H1 (cell line): Measurements from ENCODE around the gene PRPF31. TPM values are rescaled to one million over a fixed set of nuclear protein-coding genes. Genes with fewer than 3 reads are reported as not detected.

ENCODE experiments used
- ASH2L ChIP-seq: fragments of 200-600, 300-600 bp; sonication (generic); IDR thresholded peaks from one replicate; pipeline ENCODE4 v1.7.1; 2017; ENCODE audit warnings: low read length
- CHD1 ChIP-seq: IDR thresholded peaks from 2 replicates; pipeline ENCODE4 v1.6.1; 2012; ENCODE audit warnings: low read depth, low read length, improper control_type of control experiment
- EGR1 ChIP-seq: IDR thresholded peaks from 2 replicates; pipeline ENCODE4 v1.6.1; 2011; ENCODE audit warnings: low read depth, low read length, borderline replicate concordance
- EZH2 ChIP-seq: fragments of 200-600 bp; sonication (generic); IDR thresholded peaks from 2 replicates; pipeline ENCODE4 v1.7.1; 2012; ENCODE audit warnings: low read depth, mild to moderate bottlenecking, moderate library complexity, low read length, inconsistent platforms; ENCODE audit not compliant: severe bottlenecking
- GTF2F1 ChIP-seq: IDR thresholded peaks from 2 replicates; pipeline ENCODE4 v1.6.1; 2012; ENCODE audit warnings: low read depth, low read length, improper control_type of control experiment, borderline replicate concordance
- KDM4A ChIP-seq: IDR thresholded peaks from one replicate; pipeline ENCODE4 v1.7.1; 2012; ENCODE audit warnings: low read depth, mild to moderate bottlenecking, moderate library complexity, low read length, inconsistent platforms; ENCODE audit not compliant: severe bottlenecking
- NANOG ChIP-seq: IDR thresholded peaks from 2 replicates; pipeline ENCODE4 v1.6.1; 2011; ENCODE audit warnings: low read length, low read depth, mild to moderate bottlenecking, inconsistent platforms; ENCODE audit not compliant: insufficient read depth, poor library complexity, severe bottlenecking
- PHF8 ChIP-seq: fragments of 200-600 bp; sonication (generic); conservative IDR thresholded peaks from 2 replicates; pipeline ENCODE4 v1.7.1; 2012; ENCODE audit warnings: low read depth, mild to moderate bottlenecking, inconsistent platforms, low read length, moderate library complexity
- RBBP5 ChIP-seq: IDR thresholded peaks from 2 replicates; pipeline ENCODE4 v1.7.1; 2012; ENCODE audit warnings: low read depth, mild to moderate bottlenecking, inconsistent platforms, low read length, moderate library complexity, borderline replicate concordance
- RXRA ChIP-seq: IDR thresholded peaks from 2 replicates; pipeline ENCODE4 v1.6.1; 2011; ENCODE audit warnings: low read depth, mild to moderate bottlenecking, low read length, moderate library complexity; ENCODE audit not compliant: insufficient read depth
- SAP30 ChIP-seq: fragments of 300-600 bp; sonication (generic); IDR thresholded peaks from 2 replicates; pipeline ENCODE4 v1.7.1; 2012; ENCODE audit warnings: low read length, moderate library complexity, mild to moderate bottlenecking, inconsistent platforms; ENCODE audit not compliant: insufficient read depth, insufficient replicate concordance
- SIN3A ChIP-seq, 2 experiments: IDR thresholded peaks in 1 of 2; conservative IDR thresholded peaks in 1 of 2; 2 replicates each; pipeline ENCODE4 v1.6.1; 2011 to 2012; ENCODE audit warnings: low read length in 2 of 2, improper control_type of control experiment in 1 of 2, low read depth in 1 of 2, mild to moderate bottlenecking in 1 of 2
- SIRT6 ChIP-seq: IDR thresholded peaks from one replicate; pipeline ENCODE4 v1.7.1; 2012; ENCODE audit warnings: low read length, inconsistent platforms
- SP4 ChIP-seq: IDR thresholded peaks from 2 replicates; pipeline ENCODE4 v1.6.1; 2012; ENCODE audit warnings: low read length, inconsistent platforms
- SRF ChIP-seq: IDR thresholded peaks from 2 replicates; pipeline ENCODE4 v1.6.1; 2011; ENCODE audit warnings: mild to moderate bottlenecking, low read depth, low read length, moderate library complexity
- SUZ12 ChIP-seq: fragments of 200-600 bp; sonication (generic); IDR thresholded peaks from 2 replicates; pipeline ENCODE4 v1.6.1; 2012; ENCODE audit warnings: mild to moderate bottlenecking, inconsistent platforms, low read length, moderate library complexity, mixed read lengths
- TAF7 ChIP-seq: optimal IDR thresholded peaks from 2 replicates; pipeline ENCODE3; 2011; ENCODE audit warnings: low read depth, mild to moderate bottlenecking, inconsistent platforms, low read length, moderate library complexity, borderline replicate concordance
- TEAD4 ChIP-seq: IDR thresholded peaks from 2 replicates; pipeline ENCODE4 v1.6.1; 2012; ENCODE audit warnings: low read depth, low read length, inconsistent platforms, mixed read lengths
- polyA plus RNA-seq, 7 experiments: library from polyadenylated mRNA; depleted of rRNA in 3 of 7; stranded (reverse) in 5 of 7; unstranded in 2 of 7; fragments of >200 nt in 5 of 7; fragments of 200-250 nt in 2 of 7; gene quantifications; 1 replicate in 5 of 7; 2 replicates in 1 of 7; 4 replicates in 1 of 7; pipeline versions ENCODE4 v1.2.1 to v1.2.3, GENCODE V29; 2011 to 2013; ENCODE audit warnings: missing spikeins in 2 of 7, mixed read lengths in 2 of 7
- total RNA-seq: library from RNA; stranded (reverse); fragmentation: NEBNext Ultra II Directional; extraction: Animal tissue kit (Norgen Biotek cat#: 25700); gene quantifications from 2 replicates; pipeline ENCODE4 v1.2.1, GENCODE V29; 2021
- TF ChIP-seq, protein P1 (sequence below): IDR thresholded peaks from 2 replicates; pipeline ENCODE4 v1.6.1; 2012; ENCODE audit warnings: low read length, inconsistent platforms
- TF ChIP-seq, protein P2 (sequence below): IDR thresholded peaks from 2 replicates; pipeline ENCODE4 v1.6.1; 2011; ENCODE audit warnings: low read depth, mild to moderate bottlenecking, low read length; ENCODE audit not compliant: insufficient read depth

The PRPF31 gene
- total and polyA plus RNA-seq, 2 of the 8 experiments (the other 6 are each of a cell fraction or from before 2014, with no cell fraction given) = 51.1 to 97.4 TPM

DNA sequence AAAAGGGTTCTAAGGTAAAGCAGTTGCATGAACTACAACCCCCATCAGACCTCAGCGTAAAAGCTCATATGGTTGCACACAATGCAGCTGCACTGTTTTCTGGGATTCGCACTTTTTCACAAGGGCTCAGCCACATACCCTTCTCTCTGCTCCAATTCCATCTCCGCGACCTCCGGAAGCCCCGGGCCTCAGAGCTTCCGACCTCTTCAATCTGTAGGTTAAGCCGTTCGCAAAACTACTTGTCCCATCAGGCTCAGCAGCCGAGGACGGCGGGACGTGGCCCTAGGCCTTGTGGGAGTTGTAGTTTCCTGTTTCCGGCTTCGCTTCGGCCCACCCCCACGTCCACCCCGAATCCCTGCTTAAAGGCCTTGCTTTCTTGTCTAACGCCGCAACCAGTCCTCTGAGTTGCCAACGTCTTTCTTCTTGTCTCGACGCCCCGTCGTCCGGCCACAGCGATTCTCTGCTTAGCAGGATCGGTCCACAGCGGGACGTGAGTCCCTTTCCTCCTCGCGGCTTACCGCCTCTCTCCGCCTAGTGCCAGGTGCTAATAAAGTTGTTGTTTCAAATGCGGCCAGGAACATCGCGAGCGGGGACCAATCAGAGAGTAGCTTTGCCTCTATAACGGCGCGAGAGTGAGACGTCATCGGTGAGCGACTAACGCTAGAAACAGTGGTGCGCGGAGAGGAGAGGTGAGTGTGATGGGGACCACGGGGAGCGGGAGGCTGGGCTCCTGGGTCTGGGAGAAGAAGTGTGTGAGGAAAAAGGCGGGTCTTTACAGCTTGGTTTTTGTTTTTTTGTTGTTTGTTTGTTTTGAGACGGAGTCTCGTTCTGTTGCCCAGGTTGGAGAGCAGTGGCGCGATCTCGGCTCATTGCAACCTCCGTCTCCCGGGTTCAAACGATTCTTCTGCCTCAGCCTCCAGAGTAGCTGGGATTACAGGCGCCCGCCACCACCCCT lies at the start of gene PRPF31, which contains the start of gene TFPT (continued):
- peak; percentile 42 for TF ChIP-seq NANOG
- TF ChIP-seq KDM4A = peak; percentile 100
- TF ChIP-seq ASH2L = peak; percentile 94
- peak; percentile 90 for TF ChIP-seq SRF
- TF ChIP-seq CHD1 = no peak
- no peak for TF ChIP-seq SIRT6
- TF ChIP-seq SUZ12 = no peak
- peak; percentile 91 to 95; a peak in 3 of 4 replicates for TF ChIP-seq SIN3A (conservative IDR thresholded peaks at IDR 0.05 in 1 of 2, IDR thresholded peaks at IDR 0.05 in 1 of 2; ENCODE audit: low read depth in 1 of 2, low read length in 2 of 2)
- TF ChIP-seq SAP30 = no peak
- peak; percentile 84 for TF ChIP-seq TAF7
- TF ChIP-seq EZH2 = no peak
- TF ChIP-seq EGR1 = no peak
- peak; percentile 73 for TF ChIP-seq PHF8
- TF ChIP-seq GTF2F1 = no peak; the same call in 1 of the 2 replicates
- TF ChIP-seq SP4 = peak; percentile 65; the same call in 1 of the 2 replicates
- TF ChIP-seq RXRA = no peak
- TF ChIP-seq, protein P1, sequence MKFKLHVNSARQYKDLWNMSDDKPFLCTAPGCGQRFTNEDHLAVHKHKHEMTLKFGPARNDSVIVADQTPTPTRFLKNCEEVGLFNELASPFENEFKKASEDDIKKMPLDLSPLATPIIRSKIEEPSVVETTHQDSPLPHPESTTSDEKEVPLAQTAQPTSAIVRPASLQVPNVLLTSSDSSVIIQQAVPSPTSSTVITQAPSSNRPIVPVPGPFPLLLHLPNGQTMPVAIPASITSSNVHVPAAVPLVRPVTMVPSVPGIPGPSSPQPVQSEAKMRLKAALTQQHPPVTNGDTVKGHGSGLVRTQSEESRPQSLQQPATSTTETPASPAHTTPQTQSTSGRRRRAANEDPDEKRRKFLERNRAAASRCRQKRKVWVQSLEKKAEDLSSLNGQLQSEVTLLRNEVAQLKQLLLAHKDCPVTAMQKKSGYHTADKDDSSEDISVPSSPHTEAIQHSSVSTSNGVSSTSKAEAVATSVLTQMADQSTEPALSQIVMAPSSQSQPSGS = no peak
- TF ChIP-seq RBBP5 = peak; percentile 73
- TF ChIP-seq, protein P2, sequence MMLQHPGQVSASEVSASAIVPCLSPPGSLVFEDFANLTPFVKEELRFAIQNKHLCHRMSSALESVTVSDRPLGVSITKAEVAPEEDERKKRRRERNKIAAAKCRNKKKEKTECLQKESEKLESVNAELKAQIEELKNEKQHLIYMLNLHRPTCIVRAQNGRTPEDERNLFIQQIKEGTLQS = peak; percentile 97
- TF ChIP-seq TEAD4 = peak; percentile 7; the same call in 1 of the 2 replicates
